Thyroid gland (tissue), 4 donors: ENCODE results near the gene JMJD1C.

ENCODE experiments used
- CTCF ChIP-seq, 6 experiments: fragments of 200-600 bp in 3 of 6; fragments of 450-650 bp in 3 of 6; sonication (generic) in 3 of 6; IDR thresholded peaks; one replicate each; pipeline ENCODE4 v1.5.1; 2016 to 2019; ENCODE audit warnings: antibody characterized with exemption in 6 of 6, mild to moderate bottlenecking in 2 of 6, inconsistent platforms in 1 of 6, moderate library complexity in 1 of 6
- POLR2A ChIP-seq, 2 donors: fragments of 450-650 bp; IDR thresholded peaks; one replicate each; pipeline ENCODE4 v1.6.1; 2017; ENCODE audit warnings: antibody characterized with exemption in 2 of 2, mild to moderate bottlenecking in 2 of 2, moderate library complexity in 1 of 2

DNA sequence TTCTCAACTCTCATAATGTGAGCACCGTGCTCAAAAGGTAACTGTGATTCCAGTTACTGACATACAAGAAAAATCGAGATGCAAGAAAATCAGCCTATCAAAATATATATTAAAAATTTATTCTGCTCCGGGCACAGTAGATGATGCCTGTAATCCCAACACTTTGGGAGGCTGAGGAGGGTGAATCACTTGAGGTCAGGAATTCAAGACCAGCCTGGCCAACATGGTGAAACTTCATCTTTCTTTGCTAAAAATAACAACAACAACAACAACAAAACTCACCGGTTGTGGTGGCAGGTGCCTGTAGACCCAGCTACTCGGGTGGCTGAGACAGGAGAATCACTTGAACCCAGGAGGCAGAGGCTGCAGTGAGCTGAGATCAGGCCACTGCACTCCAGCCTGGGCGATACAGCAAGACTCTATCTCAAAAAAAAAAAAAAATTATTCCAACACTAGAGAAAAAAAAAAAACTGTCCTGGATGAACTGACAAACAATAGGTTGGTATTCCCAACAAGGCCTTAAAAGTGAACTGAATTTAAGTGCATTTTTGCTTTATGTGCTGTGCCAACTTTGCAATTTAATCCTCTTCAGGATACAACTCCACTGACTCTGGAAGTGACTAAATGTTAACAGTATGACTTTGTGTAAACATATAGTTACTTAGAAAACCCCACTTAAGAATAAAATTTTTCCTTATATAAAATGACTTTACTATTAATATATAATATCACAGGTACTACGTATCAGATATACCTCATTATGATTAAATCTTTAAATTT lies 51.1 kb downstream of the JMJD1C start:
- no peak for TF ChIP-seq CTCF (IDR thresholded peaks at IDR 0.05)
- no peak for TF ChIP-seq POLR2A (IDR thresholded peaks at IDR 0.05)
